IPS-NIHi11 (cell line): ENCODE data around the gene NXPH1.
A peak's percentile ranks its signal among the peaks of the same experiment; 100 is the strongest.

Source experiments
- DNase-seq: peaks from one replicate; pipeline ENCODE4 v3.0.0; 2012; ENCODE audit warnings: mixed read lengths, low spot score

The NXPH1 gene

DNA sequence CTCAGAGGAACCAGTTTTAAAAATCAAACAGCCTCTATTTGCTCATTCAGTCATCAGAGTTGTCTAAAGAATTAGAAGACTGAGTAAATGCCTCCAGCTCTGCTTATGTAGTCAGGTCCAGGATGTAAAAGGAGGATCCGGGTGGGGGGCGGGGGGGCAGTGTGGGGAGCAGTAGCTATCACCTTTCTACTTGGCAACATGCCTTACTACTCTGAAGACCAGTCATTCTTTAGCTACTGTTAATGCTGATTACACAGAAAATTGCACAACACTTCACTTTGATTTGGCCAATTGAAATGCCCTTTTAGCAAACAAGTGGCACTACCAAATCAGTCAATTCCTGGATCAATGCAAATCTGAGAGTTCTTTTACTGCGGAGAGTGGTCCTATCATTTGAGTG lies 164.2 kb downstream of the NXPH1 start:
- no peak for DNase-seq

GRCh38 chr7:8601121-8601520 lies 167.7 kb downstream of the NXPH1 start:
- no peak for DNase-seq

DNA sequence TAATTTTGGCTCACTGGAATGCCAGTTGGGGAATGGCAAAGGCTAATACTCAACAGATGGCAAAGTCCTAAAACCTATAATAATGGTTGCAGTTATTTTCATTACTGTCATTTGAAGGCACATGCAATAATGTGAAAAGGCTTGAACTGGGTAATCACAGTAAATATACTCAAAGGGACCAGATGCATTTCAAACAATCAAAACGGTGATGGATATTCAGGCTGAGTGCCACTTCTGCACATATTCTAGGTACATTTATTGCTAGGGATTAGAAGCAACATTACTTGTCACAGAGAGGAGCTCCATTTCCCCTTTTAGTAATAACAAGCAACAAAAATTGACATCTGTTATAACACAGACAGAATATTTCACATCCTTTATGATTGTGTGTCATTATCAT lies 171.8 kb downstream of the NXPH1 start:
- no peak for DNase-seq

- DNase-seq: no peak
These were observed 179.2 kb downstream of the NXPH1 start for GRCh38 chr7:8612584-8612983.

GRCh38 chr7:8613191-8613590 lies 179.8 kb downstream of the NXPH1 start:
- DNase-seq: no peak

- DNase-seq: no peak
These were observed 181.6 kb downstream of the NXPH1 start for GRCh38 chr7:8615019-8615418.

GRCh38 chr7:8618441-8619070 lies 185.1 kb downstream of the NXPH1 start:
- DNase-seq: no peak

DNA sequence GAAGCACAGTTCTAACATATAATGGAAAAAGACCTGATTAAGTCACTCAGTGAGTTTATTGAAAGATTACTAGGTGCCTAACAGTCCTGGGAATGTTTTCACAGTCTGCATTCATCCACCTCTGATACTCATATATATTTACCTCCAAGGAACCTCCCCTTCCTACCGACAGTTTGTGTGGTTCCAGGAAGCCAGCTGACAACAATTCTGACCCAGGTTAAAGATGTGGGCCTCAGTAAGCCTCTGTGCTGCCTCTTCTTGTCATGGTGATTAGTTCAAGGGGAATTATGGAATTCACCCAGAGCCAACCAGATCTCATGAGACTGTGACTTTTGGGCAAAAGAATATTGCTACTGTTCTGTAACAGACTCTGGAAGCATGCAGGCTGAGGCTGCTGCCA lies 186.8 kb downstream of the NXPH1 start:
- no peak for DNase-seq

- no peak for DNase-seq
These were observed 192.2 kb downstream of the NXPH1 start for GRCh38 chr7:8625612-8626011.

DNA sequence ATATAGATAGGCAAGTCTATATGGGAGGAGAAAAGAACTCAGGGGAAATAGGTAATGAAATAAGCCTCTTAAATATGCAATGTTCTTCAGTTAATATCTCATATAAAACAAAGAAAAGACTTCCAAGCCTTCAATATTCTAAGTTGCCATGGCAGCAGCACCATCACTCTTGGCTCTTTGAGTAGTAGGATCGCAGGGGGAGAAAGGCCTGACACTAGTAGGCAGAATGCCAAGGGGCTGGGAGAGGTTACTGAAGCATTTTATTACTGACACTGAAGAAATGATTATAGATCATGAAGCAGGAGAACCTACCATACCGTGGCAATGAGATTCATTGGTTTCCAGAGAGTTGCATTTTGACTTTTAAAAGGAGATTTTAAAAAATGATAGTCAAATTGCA lies 193.9 kb downstream of the NXPH1 start:
- no peak for DNase-seq

GRCh38 chr7:8628656-8629055 lies 195.2 kb downstream of the NXPH1 start:
- no peak for DNase-seq

DNA sequence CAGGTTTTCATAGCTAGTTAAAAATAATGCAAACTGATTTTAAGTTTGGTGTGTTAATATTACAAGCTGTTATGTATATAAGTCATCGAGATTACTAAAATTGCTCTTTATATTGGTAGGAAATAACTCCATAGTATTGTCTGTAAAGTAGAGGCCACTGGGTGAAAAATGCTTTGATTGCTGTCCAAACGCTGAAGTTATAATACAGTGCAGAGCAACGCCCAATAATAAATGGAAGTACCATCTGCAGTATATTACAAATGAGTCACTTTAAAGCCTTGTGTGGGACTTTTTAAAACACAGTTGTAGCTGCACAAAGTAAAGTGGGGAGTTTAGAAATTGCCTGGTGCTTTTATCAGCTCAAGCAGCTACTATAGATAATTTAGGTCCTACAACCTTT lies 196.1 kb downstream of the NXPH1 start:
- no peak for DNase-seq

DNA sequence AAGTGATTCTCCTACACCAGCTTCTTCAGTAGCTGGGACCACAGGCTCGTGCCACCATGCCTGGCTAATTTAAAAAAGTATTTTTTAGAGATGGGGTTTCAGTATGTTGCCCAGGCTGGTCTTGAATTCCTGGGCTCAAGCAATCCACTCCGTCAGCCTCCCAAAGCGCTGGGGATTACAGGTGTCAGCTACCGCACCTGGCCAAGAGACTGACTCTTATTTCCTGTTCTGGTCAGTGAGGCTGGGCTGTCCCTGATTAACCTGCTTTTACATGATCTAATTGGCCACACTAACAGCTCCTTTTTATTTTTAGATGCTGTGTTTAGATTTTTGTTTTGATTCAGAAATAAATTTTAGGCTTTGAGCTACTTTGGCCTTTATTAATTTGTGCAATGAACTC lies 203.9 kb downstream of the NXPH1 start:
- no peak for DNase-seq

GRCh38 chr7:8638076-8638475 lies 204.7 kb downstream of the NXPH1 start:
- DNase-seq: peak; percentile 10

DNA sequence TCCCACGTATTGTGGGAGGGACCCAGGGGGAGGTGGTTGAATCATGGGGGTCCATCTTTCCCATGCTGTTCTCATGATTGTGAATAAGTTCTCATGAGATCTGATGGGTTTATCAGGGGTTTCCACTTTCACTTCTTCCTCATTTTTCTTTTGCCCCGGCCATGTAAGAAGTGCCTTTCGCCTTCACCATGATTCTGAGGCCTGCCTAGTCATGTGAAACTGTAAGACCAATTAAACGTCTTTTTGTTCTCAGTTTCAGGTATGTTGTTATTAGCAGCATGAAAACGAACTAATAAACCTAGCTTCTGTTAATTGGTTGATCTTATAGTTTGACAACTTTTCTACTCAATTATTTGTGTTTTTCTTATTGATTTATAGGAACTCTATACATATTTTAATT lies 206.3 kb downstream of the NXPH1 start:
- DNase-seq: no peak

DNA sequence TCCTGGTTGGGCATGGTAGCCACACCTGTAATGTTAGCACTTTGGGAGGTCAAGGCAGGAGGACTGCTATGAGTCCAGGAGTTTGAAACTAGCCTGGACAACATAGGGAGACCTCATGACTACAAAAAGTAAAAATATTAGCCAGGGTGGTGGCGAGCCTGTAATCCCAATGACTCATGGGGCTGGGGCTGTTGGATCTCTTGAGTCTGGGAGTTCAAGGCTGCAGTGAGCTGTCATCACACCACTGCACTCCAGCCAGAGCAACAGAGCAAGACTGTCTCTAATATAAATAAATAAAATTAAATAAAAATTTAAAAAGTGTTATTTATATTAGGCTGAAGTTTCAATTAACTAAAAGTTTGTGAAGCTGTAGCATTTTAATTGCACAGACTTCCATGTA lies 207.3 kb downstream of the NXPH1 start:
- DNase-seq: no peak

DNA sequence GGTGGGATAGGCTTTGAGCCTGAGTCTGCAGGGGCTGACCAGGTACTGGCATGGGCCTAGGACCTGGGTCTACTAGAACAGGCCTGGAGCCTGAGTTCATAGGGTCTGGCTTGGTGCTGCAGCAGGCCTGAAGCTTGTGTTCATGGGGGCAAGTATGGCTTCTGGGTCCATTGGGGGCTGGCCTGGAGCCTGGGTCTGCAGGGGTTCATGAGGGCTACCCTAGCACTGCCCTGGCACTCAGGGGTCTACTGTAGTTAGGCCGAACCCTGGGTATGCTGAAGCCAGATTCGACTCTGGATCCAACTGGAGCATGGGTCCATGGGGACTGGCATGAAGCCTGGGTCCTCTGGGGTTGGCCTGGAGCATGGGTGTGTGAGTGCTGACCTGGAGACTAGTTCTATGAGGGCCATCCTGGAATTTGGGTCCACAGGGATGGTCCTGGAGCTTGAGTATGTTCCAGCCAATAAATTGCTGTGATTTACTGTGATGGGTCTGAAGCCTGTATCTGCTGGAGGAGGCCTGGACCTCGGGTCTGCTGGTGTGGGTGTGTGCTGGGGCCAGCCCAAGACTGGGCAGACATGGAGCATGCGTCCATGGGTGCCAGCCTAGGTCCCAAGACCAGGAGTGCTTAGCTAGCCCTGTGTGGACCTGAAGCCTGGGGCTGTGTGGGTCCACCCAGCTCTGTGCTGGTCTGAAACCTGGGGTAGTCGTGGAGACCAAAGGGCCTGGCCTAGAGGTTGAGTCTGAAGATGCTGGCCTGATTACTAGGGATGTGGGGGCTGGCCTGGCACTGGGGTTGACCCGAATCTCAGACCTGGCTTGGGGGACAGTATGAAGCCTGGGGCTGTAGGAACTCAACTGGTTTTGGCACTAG lies 235.5 kb downstream of the NXPH1 start:
- no peak for DNase-seq

- no peak for DNase-seq
These were observed 236.1 kb downstream of the NXPH1 start for GRCh38 chr7:8669501-8669851.

DNA sequence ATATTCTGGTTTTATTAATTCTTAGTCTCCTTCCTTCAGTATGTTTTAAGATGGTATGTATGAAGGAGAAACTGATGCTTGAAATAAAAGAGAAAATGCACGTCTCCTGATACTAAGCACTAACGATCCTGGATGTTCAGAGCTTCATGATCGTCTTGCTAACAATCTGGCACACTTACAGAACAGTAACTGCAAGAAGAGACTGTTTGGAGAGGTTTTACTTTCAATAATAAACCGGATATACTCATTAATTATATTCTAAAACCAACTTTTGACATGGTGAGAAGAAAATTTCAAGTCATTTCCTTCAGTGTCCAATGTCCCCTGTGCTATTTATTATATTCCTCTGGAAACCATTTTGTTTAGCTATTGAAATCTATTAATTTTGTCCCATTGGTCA lies 251.0 kb downstream of the NXPH1 start:
- no peak for DNase-seq

DNA sequence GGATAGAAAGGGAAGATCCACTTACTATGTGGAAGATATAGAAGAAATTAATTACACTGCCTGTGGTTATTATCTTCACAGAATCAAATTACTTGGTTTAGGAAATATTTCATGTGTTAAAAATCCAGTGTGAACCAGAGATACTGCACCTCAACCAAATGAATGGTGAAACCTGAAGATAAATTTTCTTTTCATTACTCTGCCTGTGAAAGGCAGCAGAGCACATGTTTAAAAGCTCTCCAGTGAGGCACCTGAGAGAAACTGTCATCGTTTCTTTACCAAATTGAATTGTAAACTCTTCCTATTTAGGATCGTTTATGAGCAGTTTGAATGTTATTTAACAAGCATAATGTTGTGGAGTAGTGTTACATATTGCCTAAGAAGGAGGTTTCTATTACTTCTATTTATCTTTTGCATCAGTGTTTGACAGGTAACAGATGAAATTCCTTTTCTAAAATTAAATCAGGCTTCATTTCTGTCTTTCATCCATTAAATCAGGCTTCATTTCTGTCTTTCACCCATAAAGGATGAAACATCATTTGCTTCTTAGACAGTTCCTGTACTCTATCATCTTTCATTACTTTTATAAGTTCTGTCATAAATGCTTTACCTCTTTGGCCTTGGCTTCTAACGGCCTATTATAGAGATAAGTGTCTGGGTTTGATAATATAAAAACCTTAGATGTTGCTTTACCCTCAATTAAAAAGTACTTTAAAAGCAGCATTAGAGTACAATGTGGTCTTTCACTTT lies 266.6 kb downstream of the NXPH1 start:
- DNase-seq: no peak

- DNase-seq: peak; percentile 33
These were observed 269.4 kb downstream of the NXPH1 start for GRCh38 chr7:8702807-8703206.

- DNase-seq: no peak
These were observed 276.7 kb downstream of the NXPH1 start for GRCh38 chr7:8710124-8710523.

DNA sequence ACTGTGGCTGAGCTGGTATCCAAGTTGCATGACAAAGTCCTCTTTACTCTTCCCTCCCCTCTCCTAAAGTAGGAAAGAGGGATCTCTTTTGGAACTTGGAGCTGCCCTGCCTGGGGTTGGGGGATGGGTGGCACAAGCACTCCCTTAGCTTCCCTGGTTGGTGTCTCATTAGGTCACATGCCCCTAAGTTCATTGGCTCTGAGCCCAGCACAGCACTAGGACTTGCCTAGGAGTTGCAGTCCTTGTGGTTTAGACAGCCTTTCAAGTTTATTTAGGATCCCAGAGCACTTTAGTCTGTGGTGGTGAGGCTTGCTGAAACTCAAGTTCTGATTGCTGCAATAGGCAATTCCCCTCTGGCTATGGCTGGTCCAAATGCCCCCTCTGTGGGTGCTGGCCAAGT lies 281.4 kb downstream of the NXPH1 start:
- no peak for DNase-seq
